Immature natural killer cell (primary cell): ENCODE results near the gene GON4L. TPM values are rescaled to one million over a fixed set of nuclear protein-coding genes. Genes with fewer than 3 reads are reported as not detected.
A peak's percentile ranks its signal among the peaks of the same experiment; 100 is the strongest.
"Not testable (repeated sequence)": the region's sequence is repeated elsewhere in the genome, so short reads cannot be mapped to it uniquely, and the experiment has no call there.

ENCODE experiments used
- DNase-seq, 3 donors: peaks; one replicate each; pipeline ENCODE4 v3.0.0; 2022; ENCODE audit warnings: mixed read lengths in 1 of 3
- H3K27ac Mint-ChIP-seq, 6 donors: one replicate each; pipeline ENCODE4 v1.8.0; 2020; ENCODE audit warnings: mixed read lengths in 6 of 6, mild to moderate bottlenecking in 5 of 6, inconsistent platforms in 4 of 6, moderate library complexity in 3 of 6
- H3K27me3 Mint-ChIP-seq, 3 donors: one replicate each; pipeline ENCODE4 v1.8.0; 2020 to 2021; ENCODE audit warnings: low read depth in 3 of 3, mild to moderate bottlenecking in 3 of 3, mixed read lengths in 3 of 3, moderate library complexity in 3 of 3, inconsistent platforms in 1 of 3
- H3K36me3 Mint-ChIP-seq, 3 donors: one replicate each; pipeline ENCODE4 v1.8.0; 2020; ENCODE audit warnings: mixed read lengths in 3 of 3, inconsistent platforms in 2 of 3, mild to moderate bottlenecking in 2 of 3
- H3K4me1 Mint-ChIP-seq, 2 donors: one replicate each; pipeline ENCODE4 v1.8.0; 2020; ENCODE audit warnings: inconsistent platforms in 2 of 2, mild to moderate bottlenecking in 2 of 2, mixed read lengths in 2 of 2, moderate library complexity in 1 of 2
- H3K4me3 Mint-ChIP-seq, 5 donors: one replicate each; pipeline ENCODE4 v1.8.0; 2020; ENCODE audit warnings: mild to moderate bottlenecking in 5 of 5, mixed read lengths in 5 of 5, inconsistent platforms in 3 of 5, moderate library complexity in 3 of 5
- H3K9me3 Mint-ChIP-seq, 6 donors: one replicate each; pipeline ENCODE4 v1.8.0; 2020; ENCODE audit warnings: mild to moderate bottlenecking in 6 of 6, mixed read lengths in 6 of 6, inconsistent platforms in 4 of 6, moderate library complexity in 3 of 6
- polyA plus RNA-seq, 3 donors: library from polyadenylated mRNA; unstranded; fragments of 300-500 nt; fragmentation: Illumina TruSeq; gene quantifications; one replicate each; pipeline ENCODE4 v1.2.3, GENCODE V29; 2021

Gene GON4L
- polyA plus RNA-seq, 3 donors from 2014 or later = 9.7 to 41.3 (median 18.6) TPM

DNA sequence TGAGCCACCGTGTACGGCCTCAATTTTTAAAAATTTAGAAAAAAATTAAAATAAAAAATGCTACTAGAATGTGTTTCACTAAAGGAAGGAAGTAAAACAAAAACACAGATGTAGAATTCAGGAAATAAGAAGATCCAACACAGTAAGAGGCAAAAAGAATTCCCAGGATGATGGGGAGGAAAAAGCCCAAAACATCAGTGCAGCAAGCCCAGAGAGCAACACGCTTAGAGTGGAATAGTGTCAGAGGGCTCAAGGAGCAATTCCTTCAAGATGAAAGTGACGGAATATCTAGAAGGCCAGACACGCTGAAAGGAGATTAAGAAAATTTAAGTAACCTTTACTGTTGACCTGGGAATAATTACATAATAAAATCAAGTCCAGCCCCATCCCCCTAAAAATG lies 87.8 kb downstream of the GON4L start:
- H3K36me3 Mint-ChIP-seq = peaks cover 28 to 59% (median 36%) of the 10 kb centered on the region in 3 donors

GRCh38 chr1:155767399-155767989 lies 89.5 kb downstream of the GON4L start:
- not testable (repeated sequence) for DNase-seq, H3K9me3 Mint-ChIP-seq, H3K4me3 Mint-ChIP-seq, H3K27me3 Mint-ChIP-seq, H3K4me1 Mint-ChIP-seq
- Mint-ChIP-seq H3K27ac (peak overlapping the region in 1 of 6 donors; percentile 50), H3K36me3 (peaks cover 27 to 51% (median 35%) of the 10 kb centered on the region in 3 donors)

More for the DNA sequence above, 87.8 kb downstream of the GON4L start:
- Mint-ChIP-seq H3K27me3 (peaks cover 0 to under 1% (median 0%) of the 10 kb centered on the region in 3 donors), H3K4me1 (no peaks in the 10 kb centered on the region), H3K4me3 (no peak overlapping the region), H3K27ac (no peak overlapping the region), H3K9me3 (no peaks in the 10 kb centered on the region)
- no peak for DNase-seq

DNA sequence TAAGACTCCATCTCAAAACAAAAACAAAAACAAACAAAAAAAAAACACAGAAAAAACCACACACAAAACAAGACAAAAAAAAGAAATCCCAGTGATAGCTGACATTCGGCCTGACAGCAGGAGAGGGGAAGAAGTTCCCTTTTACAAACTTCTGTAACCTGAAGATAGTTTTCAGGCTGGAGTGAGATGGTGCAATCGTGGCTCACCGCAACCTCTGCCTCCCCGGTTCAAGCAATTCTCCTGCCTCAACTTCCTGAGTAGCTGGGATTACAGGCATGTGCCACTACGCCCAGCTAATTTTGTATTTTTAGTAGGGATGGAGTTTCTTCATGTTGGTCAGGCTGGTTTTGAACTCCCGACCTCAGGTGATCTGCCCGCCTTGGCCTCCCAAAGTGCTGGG lies 93.0 kb downstream of the GON4L start:
- not testable (repeated sequence) for H3K4me1 Mint-ChIP-seq, H3K27ac Mint-ChIP-seq, H3K27me3 Mint-ChIP-seq, H3K4me3 Mint-ChIP-seq, H3K9me3 Mint-ChIP-seq, DNase-seq
- H3K36me3 Mint-ChIP-seq = peaks cover 42 to 54% (median 45%) of the 10 kb centered on the region in 3 donors

- not testable (repeated sequence) for H3K4me1 Mint-ChIP-seq, DNase-seq, H3K9me3 Mint-ChIP-seq, H3K27me3 Mint-ChIP-seq, H3K4me3 Mint-ChIP-seq
- Mint-ChIP-seq H3K27ac (peak overlapping the region in 1 of 6 donors; percentile 21), H3K36me3 (peaks cover 37 to 51% (median 41%) of the 10 kb centered on the region in 3 donors)
These were observed 93.8 kb downstream of the GON4L start for GRCh38 chr1:155763090-155763815.

- H3K27ac Mint-ChIP-seq = no peak overlapping the region
- DNase-seq = no peak
- peaks cover 0 to 1% of the 10 kb centered on the region in 2 donors for H3K4me1 Mint-ChIP-seq
- H3K9me3 Mint-ChIP-seq = no peaks in the 10 kb centered on the region
- H3K4me3 Mint-ChIP-seq = no peak overlapping the region
- H3K36me3 Mint-ChIP-seq = peaks cover 38 to 50% (median 41%) of the 10 kb centered on the region in 3 donors
- H3K27me3 Mint-ChIP-seq = peaks cover 0 to 2% (median 0%) of the 10 kb centered on the region in 3 donors
These were observed 95.1 kb downstream of the GON4L start for GRCh38 chr1:155761736-155762405.

DNA sequence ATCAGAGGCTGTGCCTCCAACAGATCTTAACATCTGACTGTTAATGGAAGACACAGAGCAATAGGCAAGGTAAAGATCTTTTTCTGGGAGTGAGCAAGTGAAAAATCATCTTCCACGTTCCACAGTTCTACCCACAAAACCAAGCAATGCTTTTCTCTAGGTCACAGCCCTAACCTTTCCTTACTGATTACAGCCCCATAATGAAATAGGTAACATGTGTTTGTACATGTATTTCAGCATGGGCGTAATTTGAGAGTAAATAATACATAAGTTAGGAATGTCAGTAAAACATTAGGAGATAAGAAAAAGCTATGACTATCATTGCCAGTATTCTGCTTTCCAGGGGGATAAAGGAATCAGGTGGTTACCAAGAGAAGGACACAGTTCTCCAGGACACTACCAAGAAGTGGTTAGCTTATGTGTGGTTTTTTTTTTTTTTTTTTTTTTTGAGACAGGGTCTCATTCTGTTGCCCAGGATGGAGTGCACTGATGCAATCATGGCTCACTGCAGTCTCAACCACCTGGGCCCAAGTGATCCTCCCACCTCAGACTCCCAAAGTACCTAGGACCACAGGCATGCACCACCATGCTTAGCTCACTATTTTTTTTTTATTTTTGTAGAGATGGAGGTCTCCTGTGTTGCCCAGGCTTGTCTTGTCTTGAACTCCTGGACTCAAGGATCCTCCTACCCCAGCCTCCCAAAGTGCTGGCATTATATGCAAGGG lies 96.1 kb downstream of the GON4L start:
- Mint-ChIP-seq H3K9me3 (no peaks in the 10 kb centered on the region), H3K27ac (no peak overlapping the region), H3K36me3 (peaks cover 36 to 54% (median 39%) of the 10 kb centered on the region in 3 donors), H3K27me3 (peaks cover 0 to 2% (median 0%) of the 10 kb centered on the region in 3 donors), H3K4me1 (peaks cover 0 to 1% of the 10 kb centered on the region in 2 donors), H3K4me3 (no peak overlapping the region)
- no peak for DNase-seq

- DNase-seq = no peak
- Mint-ChIP-seq H3K27ac (no peak overlapping the region), H3K9me3 (no peaks in the 10 kb centered on the region), H3K27me3 (peaks cover 0 to 7% (median 0%) of the 10 kb centered on the region in 3 donors), H3K4me3 (no peak overlapping the region), H3K4me1 (peaks cover 0 to 1% of the 10 kb centered on the region in 2 donors), H3K36me3 (peaks cover 33 to 54% (median 36%) of the 10 kb centered on the region in 3 donors)
These were observed 96.9 kb downstream of the GON4L start for GRCh38 chr1:155759966-155760630.

- H3K9me3 Mint-ChIP-seq, H3K27me3 Mint-ChIP-seq, DNase-seq, H3K4me3 Mint-ChIP-seq, H3K4me1 Mint-ChIP-seq, H3K27ac Mint-ChIP-seq: not testable (repeated sequence)
- peaks cover 32 to 54% (median 33%) of the 10 kb centered on the region in 3 donors for H3K36me3 Mint-ChIP-seq
These were observed 98.0 kb downstream of the GON4L start for GRCh38 chr1:155759017-155759416.

DNA sequence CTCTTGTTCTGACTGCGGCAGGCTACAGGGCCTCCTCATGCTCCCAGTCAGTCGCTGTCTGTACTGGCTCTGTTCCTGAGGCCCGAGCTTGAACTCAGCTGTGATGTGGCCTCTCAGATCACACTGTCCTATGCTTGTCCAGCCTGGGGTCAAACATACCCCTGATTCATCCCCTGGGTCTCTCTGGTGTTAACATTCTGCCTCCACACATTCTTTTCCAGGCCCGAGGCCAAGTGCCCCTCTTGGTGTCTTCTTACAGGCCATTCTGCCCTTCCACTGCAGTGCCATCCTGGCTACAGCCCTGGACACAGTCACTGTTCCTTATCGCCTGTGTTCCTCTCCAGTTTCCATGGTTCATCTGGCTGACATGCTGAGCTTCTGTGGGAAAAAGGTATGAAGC lies 108.9 kb downstream of the GON4L start:
- Mint-ChIP-seq H3K27ac (peak overlapping the region in 5 of 6 donors; percentile 21 to 72 (median 60)), H3K4me3 (peak overlapping the region in 3 of 5 donors; percentile 20 to 51 (median 27))
- not testable (repeated sequence) for H3K27me3 Mint-ChIP-seq, H3K9me3 Mint-ChIP-seq, DNase-seq, H3K4me1 Mint-ChIP-seq, H3K36me3 Mint-ChIP-seq

DNA sequence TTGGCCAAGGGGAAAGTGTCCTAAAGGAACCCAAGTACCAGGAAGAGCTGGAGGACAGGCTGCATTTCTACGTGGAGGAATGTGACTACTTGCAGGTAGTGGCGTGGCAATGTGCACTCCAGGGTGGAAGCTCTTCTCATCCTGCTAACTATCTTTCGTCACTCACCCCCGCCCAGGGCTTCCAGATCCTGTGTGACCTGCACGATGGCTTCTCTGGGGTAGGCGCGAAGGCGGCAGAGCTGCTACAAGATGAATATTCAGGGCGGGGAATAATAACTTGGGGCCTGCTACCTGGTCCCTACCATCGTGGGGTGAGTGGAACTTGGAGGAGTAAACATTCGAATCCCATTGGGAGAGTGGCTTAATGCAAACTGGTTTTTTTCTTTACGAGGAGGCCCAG lies 109.4 kb downstream of the GON4L start:
- peak overlapping the region in 3 of 5 donors; percentile 20 to 65 (median 51) for H3K4me3 Mint-ChIP-seq
- peak overlapping the region in 1 of 6 donors; percentile 9 for H3K27ac Mint-ChIP-seq
- not testable (repeated sequence) for H3K4me1 Mint-ChIP-seq

GRCh38 chr1:155745284-155746228 lies 111.5 kb downstream of the GON4L start:
- H3K36me3 Mint-ChIP-seq, H3K4me1 Mint-ChIP-seq, H3K9me3 Mint-ChIP-seq, H3K27me3 Mint-ChIP-seq: not testable (repeated sequence)
- H3K27ac Mint-ChIP-seq = peak overlapping the region; percentile 89 to 96 (median 94)
- H3K4me3 Mint-ChIP-seq = peak overlapping the region; percentile 93 to 98 (median 98)
- DNase-seq = peak; percentile 84 to 88 (median 85)

More for the DNA sequence above, 109.4 kb downstream of the GON4L start:
- H3K36me3 Mint-ChIP-seq, H3K9me3 Mint-ChIP-seq, H3K27me3 Mint-ChIP-seq, DNase-seq: not testable (repeated sequence)

DNA sequence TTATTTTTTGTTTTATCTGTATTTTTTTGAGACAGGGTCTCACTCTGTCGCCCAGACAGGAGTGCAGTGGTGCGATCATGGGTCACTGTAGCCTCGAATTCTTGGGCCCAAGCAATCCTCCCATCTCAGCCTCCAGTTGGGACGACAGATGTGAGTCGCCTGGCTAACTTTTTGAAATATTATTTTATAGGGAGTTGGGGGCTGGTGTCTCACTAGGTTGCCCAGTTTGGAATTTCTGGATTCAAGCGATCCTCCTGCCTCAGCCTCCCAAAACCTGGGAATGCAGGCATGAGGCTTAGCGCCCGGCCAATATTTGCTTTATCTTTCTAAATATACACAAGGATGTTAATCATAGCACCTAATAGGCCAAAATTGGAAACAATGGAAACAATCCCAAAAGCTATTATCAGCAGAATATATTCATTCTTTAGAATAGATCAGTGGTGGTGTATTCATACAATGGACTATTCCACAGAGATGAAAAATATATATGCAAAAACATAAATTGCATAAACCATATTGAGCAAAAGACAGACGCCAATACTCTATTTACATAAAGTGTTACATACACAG lies 112.2 kb downstream of the GON4L start:
- H3K4me1 Mint-ChIP-seq = peaks cover 6 to 9% of the 10 kb centered on the region in 2 donors
- H3K4me3 Mint-ChIP-seq = peak overlapping the region; percentile 93 to 98 (median 98)
- DNase-seq = no peak
- no peaks in the 10 kb centered on the region for H3K9me3 Mint-ChIP-seq
- H3K36me3 Mint-ChIP-seq = peaks cover 0 to 4% (median 0%) of the 10 kb centered on the region in 3 donors
- H3K27ac Mint-ChIP-seq = peak overlapping the region; percentile 89 to 96 (median 94)
- H3K27me3 Mint-ChIP-seq = peaks cover 0 to 4% (median 4%) of the 10 kb centered on the region in 3 donors
